EH (cell line): ENCODE results near the gene CXCR5.
A peak's percentile ranks its signal among the peaks of the same experiment; 100 is the strongest.

Experiments
- DNase-seq: peaks from one replicate; pipeline ENCODE4 v3.0.0-alpha.2; 2015; ENCODE audit warnings: low read depth

The CXCR5 gene

DNA sequence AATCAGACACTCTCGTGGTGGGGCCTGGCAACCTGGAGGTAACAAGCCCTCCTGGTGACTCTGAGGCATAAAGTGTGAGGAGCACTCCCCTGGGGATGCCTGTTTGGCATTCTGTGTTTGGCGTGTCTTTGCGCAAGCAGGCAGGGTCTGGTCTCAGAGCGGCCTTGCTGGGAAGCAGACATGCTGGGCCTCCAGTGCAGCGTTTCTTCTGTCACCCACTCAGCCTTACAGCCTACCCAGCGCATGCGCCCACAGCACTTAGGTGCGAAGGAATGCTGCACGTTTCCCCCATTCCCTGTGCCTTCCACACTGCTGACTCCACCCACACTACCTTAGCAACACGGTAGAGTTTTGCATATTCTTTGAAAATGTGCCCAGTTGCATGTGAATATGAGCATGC lies 7.4 kb upstream of the CXCR5 start:
- no peak for DNase-seq

DNA sequence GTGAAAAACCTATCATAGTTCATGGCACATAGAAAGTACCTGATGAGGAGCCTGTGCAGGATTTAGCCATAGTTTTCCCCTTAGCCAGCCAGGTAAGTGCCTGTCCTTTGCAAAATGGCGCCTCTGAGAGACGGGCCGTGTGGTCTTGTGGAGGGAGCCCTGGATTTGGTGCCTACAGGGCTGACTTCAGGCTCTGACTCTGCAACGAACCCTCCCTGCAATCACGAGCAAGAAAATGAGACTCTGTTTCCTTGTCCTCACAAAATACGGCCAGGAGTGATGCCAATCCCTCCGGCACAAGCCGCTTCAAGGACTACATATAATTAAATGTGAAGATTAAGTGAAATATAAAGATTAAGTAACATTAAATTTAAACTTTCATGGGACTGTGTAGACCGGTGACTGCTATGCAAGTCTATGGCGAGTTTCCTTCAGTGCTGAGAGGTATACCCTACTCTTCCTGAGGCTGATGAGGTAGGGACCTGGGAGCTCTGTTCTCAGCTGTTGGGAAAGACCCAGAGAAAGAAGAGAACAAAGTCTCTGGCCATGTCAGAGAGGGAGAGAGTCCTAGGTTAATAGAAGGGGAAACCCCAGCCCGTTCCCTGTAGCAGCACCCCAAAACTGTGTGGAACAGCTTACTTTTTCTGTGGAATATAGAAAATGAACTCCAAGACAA lies 6.1 kb upstream of the CXCR5 start:
- no peak for DNase-seq

DNA sequence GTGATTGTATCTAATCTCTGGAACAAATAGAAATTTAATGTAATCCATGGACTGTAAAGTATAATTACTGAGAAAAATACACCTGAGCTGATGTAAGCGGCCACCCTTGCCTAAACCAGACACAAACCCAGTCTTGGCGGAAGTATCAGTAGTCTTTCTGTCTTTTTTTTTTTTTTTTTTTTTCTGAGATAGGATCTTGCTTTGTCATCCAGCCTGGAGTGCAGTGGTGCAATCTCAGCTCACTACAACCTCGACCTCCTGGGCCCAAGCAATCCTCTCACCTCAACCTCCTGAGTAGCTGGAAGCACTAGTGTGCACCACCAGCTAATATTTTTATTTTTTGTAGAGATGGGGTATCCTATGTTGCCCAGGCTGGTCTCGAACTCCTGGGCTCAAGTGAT lies 5.5 kb upstream of the CXCR5 start:
- no peak for DNase-seq

DNA sequence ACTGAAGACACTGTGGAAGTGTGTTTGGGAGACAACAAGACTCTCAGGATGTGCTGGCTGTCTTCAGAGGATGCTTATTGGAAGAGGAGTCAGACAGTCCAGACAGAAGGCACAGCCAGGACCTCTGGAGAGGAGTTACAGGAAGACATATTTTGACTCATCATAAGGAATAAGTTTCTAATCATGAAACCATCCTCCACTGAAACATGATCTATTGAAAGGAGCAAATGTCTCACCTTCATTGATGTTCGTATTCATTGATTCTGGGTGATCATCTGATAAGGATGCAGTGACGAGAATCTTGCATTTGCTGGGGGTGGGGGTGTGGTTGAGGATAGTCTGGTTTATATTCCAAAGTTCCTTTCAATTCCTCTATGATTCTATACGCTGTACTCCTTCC lies 2.5 kb upstream of the CXCR5 start:
- DNase-seq: peak; percentile 40

DNA sequence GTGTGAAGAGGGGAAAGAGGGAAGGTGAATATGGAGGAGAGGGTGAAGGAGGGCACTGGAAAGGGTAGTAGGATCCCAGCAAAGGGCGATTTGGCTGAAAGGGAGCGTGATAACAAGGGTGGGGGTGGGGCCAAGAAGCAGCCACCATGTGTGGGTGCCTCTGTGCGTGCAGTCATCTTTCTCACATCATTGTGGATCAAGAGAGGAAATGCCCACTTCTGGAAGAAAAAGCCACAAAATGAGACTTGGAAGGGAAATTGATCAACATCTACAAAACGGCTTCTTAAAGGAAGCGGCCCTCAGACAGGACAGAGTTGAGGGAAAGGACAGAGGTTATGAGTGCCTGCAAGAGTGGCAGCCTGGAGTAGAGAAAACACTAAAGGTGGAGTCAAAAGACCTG lies 1.2 kb upstream of the CXCR5 start:
- DNase-seq: no peak

DNA sequence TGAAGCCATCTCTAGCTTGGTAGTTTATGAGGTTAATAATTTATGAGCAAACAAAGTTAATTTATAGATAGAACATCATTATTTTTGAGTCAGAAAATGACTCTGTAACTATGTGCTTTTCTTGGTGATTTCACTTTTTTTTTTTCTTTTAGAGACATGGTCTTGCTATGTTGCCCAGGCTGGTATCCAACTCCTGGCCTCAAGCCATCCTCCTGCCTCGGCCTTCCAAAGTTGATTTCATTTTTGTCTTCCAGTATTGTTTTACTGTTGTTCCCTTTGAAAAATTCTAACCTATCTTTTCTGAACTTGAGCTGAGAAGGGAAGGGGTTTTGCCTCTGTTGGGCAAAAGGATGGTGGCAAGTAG lies 706 bp upstream of the CXCR5 start:
- DNase-seq: no peak

DNA sequence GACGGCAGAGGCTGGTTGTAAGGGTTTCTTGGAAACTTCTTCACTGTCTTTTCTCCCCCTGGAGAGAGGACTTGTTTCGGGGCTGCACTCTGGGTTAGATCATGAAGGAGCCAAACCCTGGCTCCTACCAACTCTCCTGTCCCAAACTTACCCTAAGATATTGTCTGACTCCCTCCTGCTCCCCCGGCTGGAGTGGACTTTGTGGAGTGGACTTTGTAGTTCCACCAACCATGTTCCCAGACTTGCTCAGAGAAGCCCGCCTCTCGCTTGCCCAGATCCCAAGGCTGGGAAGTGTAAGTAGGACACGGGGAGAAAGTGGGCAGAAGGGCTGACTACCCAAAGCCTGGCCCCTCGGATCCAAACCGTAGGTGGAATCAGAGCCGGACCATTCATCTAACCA lies 1.2 kb downstream of the CXCR5 start:
- DNase-seq: no peak

DNA sequence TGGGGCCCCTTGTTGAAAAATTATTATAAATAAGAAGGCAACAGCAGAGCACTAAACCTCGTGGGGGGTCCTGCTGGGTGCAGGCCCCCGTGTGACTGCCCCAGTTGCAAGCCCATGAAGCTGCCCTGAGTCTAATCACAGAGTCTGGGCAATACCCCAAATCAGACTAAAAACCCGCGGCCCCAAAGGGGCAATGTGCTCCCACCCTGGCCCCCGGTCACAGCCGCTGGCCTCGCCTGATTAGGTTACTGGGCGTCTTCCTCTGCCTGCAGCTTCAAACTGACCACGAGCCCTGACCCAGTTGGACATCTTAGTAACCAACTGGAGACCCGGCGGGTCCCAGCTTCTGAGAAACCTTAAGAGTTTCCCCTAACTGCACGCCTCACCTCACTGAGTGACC lies 1.6 kb downstream of the CXCR5 start:
- DNase-seq: no peak

DNA sequence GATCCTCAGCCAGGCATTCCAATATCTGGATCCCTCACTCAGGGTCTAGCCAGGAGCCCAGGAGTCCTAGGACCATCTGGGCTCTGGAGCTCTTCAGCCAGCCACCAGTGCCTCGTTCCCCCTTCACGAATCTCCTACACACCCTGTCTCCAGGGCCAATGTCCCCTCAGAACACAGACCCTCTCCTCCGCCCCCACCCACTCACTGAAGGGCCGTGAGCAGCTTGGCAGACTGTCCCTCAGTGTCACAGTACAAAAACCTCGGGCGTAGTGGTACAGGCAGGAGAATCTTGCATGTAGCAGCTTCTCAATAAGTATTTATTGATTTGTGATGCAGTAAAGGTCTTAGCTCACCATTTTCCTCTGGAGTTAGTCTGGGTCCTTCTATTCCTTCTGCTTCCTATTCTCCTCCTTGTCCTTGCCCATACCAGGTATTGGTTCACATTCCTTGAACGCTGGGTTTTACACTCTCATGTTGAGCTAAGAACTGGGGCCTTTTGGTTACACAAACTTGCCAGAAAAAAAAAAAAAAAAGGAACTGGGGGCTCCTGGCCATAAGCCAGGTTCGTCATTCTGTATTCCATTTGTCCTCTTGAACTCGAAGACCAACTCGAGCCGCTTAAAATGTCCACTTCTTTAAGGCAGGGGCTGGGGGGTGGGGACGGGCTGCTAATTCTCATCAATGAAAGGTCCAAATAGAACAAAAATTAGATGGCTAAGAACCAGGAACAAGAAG lies 2.3 kb downstream of the CXCR5 start:
- no peak for DNase-seq

DNA sequence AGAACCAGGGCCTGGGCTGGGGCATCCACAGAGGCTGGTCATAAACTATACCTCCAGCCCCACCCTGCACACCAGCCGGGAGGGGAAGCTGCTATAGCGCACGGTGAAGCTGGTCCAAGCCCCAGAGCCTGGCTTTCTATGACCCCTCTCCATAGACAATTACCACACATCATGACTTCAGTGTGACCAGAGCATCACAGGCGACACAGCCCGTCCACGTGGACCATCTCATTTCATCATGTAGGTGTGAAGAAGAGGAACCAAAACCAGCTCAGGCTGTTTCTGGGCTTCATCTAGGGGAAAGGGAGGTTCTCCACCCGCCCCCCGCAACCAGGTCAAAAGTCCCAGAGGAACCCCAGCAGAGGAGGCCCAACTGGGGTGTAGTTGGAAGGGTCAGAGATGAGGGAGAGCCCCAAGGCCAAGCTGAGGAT lies 3.0 kb downstream of the CXCR5 start:
- no peak for DNase-seq

DNA sequence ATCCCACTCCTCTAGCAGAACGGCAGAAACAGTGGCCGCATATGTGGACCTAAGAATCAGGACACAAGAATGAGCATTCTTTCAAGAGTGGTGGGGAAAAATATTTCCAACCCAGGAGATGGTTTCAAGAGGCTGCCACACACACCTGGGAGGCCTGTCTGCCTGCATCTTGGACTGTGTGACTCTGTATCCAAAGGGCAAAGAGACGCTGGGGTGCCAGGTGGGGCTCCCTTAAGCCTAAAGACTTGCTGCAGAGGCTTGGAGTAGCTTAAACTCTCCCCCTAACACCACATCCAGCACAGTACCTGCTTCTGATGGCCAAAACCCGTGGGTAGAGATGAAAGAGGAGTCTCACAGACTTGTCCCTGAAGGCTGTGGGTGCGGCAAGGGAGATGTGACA lies 3.5 kb downstream of the CXCR5 start:
- no peak for DNase-seq

DNA sequence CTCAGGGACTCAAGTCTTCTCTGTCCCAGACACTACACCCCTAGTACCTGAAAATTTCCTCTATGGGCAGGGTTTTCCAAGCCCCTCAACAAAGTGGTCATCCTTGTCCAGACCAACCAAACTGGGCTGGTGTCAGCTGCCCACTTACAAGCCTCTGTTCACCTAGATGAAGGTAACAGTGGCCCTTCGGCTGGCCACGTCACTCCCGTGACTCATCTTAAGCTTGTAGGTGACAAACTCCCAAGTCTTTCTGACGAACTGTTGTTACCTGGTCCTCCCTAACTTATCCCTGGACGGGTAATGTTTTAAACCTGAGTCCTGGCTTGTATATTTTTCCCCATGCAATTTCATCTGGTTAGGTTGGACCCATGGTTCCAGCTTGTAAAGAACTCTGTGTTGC lies 4.7 kb downstream of the CXCR5 start:
- DNase-seq: no peak

DNA sequence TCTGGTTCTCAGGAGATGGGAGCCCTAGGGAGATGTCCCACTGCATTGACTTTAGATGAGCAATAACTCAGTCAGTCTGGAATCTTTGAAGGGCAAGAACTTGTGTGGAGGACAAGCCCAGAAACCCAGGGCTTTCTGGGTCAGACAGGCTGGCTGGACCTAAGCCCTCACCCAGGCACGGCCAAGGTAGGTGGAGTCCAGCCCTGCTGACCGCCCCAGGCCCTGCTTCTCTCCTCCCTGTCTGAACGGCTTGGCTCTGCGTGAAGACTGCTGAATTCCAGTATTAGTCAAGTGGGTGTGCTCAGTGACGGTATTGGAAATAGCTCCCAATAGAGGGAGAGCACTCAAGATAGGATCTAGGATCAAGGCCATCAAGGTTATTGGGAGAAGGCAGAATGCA lies 6.1 kb downstream of the CXCR5 start:
- DNase-seq: peak; percentile 95

DNA sequence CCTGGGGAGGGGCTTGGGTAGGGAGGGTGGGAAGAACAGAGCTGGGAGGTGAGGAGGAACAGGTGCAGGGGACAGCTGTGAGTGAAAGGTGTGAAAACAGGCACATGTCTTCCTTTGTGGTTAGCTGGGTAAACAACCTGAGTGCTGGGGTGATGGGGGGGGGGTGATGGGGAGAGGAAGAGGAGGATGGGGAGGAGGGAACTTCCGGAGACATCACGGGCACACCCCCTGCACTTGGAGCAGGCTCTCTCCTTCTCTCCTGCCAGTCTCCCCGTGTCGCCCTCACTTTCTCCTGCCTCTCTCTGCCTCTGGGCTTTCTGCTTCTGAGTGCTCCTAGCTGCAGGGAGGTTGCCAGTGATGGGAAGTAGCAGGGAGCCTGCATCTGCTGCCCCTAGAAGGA lies 8.8 kb downstream of the CXCR5 start:
- no peak for DNase-seq

DNA sequence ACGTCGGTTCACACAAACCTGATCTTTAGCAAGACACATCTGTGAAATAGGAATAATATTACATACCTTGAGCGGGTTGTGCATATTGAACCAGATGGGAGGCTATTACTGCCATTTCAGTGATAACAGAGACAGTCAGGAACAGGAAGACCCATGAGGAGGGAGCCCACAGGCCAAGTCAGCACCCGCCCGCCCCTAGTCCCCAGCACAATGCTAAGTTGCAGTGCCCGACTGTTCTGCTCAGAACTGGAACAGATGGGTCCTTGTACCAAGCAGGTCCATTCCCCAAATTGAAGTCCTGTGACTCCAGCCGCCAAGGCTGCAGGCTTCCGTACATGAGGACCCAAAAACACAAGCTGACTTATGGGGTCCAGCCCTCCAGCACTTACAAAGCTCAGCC lies 9.3 kb downstream of the CXCR5 start:
- no peak for DNase-seq

DNA sequence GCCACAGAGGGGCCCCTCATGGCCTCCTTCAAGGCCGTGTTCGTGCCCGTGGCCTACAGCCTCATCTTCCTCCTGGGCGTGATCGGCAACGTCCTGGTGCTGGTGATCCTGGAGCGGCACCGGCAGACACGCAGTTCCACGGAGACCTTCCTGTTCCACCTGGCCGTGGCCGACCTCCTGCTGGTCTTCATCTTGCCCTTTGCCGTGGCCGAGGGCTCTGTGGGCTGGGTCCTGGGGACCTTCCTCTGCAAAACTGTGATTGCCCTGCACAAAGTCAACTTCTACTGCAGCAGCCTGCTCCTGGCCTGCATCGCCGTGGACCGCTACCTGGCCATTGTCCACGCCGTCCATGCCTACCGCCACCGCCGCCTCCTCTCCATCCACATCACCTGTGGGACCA lies 10.0 kb downstream of the CXCR5 start:
- no peak for DNase-seq

DNA sequence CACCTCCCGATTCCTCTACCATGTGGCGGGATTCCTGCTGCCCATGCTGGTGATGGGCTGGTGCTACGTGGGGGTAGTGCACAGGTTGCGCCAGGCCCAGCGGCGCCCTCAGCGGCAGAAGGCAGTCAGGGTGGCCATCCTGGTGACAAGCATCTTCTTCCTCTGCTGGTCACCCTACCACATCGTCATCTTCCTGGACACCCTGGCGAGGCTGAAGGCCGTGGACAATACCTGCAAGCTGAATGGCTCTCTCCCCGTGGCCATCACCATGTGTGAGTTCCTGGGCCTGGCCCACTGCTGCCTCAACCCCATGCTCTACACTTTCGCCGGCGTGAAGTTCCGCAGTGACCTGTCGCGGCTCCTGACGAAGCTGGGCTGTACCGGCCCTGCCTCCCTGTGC lies 10.5 kb downstream of the CXCR5 start:
- no peak for DNase-seq

DNA sequence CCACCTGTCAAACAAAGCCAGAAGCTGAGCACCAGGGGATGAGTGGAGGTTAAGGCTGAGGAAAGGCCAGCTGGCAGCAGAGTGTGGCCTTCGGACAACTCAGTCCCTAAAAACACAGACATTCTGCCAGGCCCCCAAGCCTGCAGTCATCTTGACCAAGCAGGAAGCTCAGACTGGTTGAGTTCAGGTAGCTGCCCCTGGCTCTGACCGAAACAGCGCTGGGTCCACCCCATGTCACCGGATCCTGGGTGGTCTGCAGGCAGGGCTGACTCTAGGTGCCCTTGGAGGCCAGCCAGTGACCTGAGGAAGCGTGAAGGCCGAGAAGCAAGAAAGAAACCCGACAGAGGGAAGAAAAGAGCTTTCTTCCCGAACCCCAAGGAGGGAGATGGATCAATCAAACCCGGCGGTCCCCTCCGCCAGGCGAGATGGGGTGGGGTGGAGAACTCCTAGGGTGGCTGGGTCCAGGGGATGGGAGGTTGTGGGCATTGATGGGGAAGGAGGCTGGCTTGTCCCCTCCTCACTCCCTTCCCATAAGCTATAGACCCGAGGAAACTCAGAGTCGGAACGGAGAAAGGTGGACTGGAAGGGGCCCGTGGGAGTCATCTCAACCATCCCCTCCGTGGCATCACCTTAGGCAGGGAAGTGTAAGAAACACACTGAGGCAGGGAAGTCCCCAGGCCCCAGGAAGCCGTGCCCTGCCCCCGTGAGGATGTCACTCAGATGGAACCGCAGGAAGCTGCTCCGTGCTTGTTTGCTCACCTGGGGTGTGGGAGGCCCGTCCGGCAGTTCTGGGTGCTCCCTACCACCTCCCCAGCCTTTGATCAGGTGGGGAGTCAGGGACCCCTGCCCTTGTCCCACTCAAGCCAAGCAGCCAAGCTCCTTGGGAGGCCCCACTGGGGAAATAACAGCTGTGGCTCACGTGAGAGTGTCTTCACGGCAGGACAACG lies 11.7 kb downstream of the CXCR5 start:
- DNase-seq: no peak

DNA sequence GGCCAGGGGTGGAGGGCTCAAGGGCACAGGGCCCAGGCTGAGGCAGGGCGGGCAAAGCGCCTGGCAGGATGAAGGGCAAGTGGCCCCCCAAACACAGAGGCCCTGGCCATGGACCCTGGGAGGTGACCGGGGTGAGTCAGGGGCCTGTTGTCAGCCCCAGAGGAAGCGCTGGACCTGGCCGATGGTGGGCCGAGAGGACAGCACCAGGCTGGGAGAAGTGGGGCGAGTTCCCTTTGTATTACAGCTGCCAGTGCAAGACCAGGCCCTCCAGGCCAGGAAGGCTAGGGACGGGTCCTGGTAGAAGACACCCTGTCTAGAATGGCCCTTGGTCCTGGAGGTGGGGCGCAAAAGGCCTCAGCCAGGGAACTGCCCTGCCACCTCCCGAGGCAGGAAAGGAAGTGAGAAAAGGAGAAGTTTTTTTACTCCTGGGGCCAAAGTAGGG lies 12.8 kb downstream of the CXCR5 start:
- DNase-seq: no peak

DNA sequence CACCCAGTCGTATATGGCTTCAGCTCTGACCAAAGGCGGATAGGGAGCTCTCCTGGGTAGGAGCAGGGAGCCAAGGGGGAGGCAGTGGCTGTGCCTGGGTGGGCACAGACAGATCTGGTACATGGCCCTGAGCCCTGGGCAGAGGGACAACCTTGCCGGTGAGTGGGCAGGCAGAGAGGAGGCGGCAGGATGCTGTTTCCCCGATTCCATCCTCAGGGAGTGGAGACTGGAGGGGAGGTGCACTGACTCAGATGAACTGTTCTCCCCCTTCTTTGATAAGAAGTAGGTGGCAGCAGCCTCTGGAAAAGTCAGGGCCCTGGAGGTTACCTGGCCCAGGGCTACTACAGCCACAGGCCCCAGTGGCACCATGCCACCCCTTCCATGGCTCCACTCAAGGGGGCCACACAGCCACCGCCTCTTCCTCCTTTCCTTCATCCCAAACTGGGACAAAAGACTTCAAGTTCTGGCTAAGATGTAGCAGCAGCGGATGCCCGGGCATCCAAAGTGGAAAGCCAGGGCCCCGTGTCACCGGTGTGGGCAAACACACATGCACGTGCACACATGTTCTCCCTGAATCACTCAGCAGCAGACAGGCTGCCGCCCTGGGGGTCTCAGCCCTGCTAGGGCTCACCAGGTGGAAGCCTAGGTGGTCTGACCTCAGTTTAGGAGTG lies 13.4 kb downstream of the CXCR5 start:
- no peak for DNase-seq

DNA sequence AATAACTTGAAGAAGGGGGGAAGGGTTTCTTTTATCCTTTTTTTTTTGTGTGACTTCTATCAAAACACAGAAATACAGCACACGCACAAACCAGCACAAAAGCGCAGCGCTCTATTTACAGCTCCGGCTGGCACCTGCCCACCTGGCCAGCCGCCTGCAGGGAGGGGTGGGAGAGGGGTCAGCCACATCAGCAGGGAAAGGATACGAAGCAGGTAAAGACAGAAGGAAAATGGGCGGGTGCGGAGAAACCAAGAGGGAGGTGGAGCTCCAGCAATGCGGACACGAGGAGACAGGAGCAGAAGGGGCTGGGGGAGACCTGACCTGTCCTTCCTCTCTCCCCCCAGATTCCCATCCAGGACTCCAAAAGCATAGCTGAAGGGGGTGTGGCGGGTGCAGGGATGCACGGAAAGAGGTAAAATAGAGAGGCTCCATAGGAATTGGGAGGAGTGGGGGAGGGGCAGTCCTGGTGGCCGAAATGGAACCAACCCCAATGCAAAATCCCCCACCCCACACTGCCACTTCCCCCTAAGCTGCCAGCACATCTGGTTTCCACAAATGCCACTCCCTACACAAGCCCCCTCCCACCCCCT lies 14.1 kb downstream of the CXCR5 start:
- no peak for DNase-seq
